Measurements from ENCODE around the gene RASGRP4.

RASGRP4 gene

GRCh38 chr19:38392707-38393308, 33.2 kb downstream of the RASGRP4 start:
- Histone ChIP-seq H3K9me3 (ENCODE audit: control insufficient read depth, insufficient read depth, low read depth, low read length) (no peaks in the 10 kb centered on the region), H3K4me3 (ENCODE audit: low read depth, low read length) (no peak overlapping the region), H3K36me3 (ENCODE audit: control insufficient read depth in 2 of 2, insufficient read depth in 1 of 2, low read length in 2 of 2) (peaks cover 5 to 10% of the 10 kb centered on the region in 2 experiments; a peak in 2 of 3 replicates), H3K27ac (ENCODE audit: extremely low read depth, low read depth, low read length) (no peak overlapping the region), H3K4me1 (ENCODE audit: control insufficient read depth, insufficient read depth, low read length) (peaks cover 9% of the 10 kb centered on the region)
- TF ChIP-seq ZNF398 (tag by site-specific recombination; IDR thresholded peaks at IDR 0.05) (peak; percentile 18; the same call in 1 of the 2 replicates), KLF1 (tag by site-specific recombination; IDR thresholded peaks at IDR 0.05) (no peak), ZNF626 (tag by site-specific recombination; IDR thresholded peaks at IDR 0.05) (no peak), ZFHX2 (tag by site-specific recombination; conservative IDR thresholded peaks at IDR 0.05) (peak; percentile 93), ZNF366 (tag by site-specific recombination; conservative IDR thresholded peaks at IDR 0.05) (0 out of 2 replicates have a peak, but pooled peaks have one; percentile 10), ZNF600 (tag by site-specific recombination; IDR thresholded peaks at IDR 0.05) (peak; percentile 98), ZBTB48 (tag by site-specific recombination; IDR thresholded peaks at IDR 0.05) (peak; percentile 79), EGR2 (tag by site-specific recombination; IDR thresholded peaks at IDR 0.05; ENCODE audit: low read depth) (peak; percentile 93), SP7 (tag by site-specific recombination; IDR thresholded peaks at IDR 0.05) (0 out of 2 replicates have a peak, but pooled peaks have one; percentile 10), GLIS1 (tag by site-specific recombination; IDR thresholded peaks at IDR 0.05) (peak; percentile 97), ZNF292 (tag by site-specific recombination; IDR thresholded peaks at IDR 0.05; ENCODE audit: borderline replicate concordance, low read depth) (no peak), ZNF530 (tag by site-specific recombination; IDR thresholded peaks at IDR 0.05; ENCODE audit: low read depth) (no peak), KLF9 (tag by site-specific recombination; IDR thresholded peaks at IDR 0.05; ENCODE audit: low read depth) (peak; percentile 27; the same call in 1 of the 2 replicates), ZNF623 (tag by site-specific recombination; IDR thresholded peaks at IDR 0.05) (peak; percentile 96)
- ChIA-PET CTCF (interaction anchor here (0.6 to 9.2 kb wide), 3 partner anchors 11 to 168 kb away, joined by 4 to 76 read pairs (median 5); partner anchors contain the start of genes FAM98C and PSMD8), POLR2A (interaction anchor here (1.6 kb wide), 1 partner anchor 10 kb away, joined by 5 read pairs; no protein-coding TSS in a partner anchor)

- H3K4me3 ChIP-seq (ENCODE audit: low read depth, low read length): no peak overlapping the region
- H3K4me1 ChIP-seq (ENCODE audit: control insufficient read depth, insufficient read depth, low read length): peaks cover 14% of the 10 kb centered on the region
- TF ChIP-seq ZIC2 (tag by site-specific recombination; IDR thresholded peaks at IDR 0.05): peak; percentile 74
- no peak for TF ChIP-seq ZSCAN16 (tag by site-specific recombination; IDR thresholded peaks at IDR 0.05)
- TF ChIP-seq ZBTB48 (tag by site-specific recombination; IDR thresholded peaks at IDR 0.05): no peak
- no peak for TF ChIP-seq ZNF473 (tag by site-specific recombination; IDR thresholded peaks at IDR 0.05)
- H3K9me3 ChIP-seq (ENCODE audit: control insufficient read depth, insufficient read depth, low read depth, low read length): no peaks in the 10 kb centered on the region
- H3K27ac ChIP-seq (ENCODE audit: extremely low read depth, low read depth, low read length): no peak overlapping the region
- peaks cover 5 to 10% of the 10 kb centered on the region in 2 experiments; a peak in 2 of 3 replicates for H3K36me3 ChIP-seq (ENCODE audit: control insufficient read depth in 2 of 2, insufficient read depth in 1 of 2, low read length in 2 of 2)
- POLR2A ChIA-PET: interaction anchor here (1.6 to 1.7 kb wide), 2 partner anchors 8 to 10 kb away, joined by 4 to 5 read pairs; no protein-coding TSS in a partner anchor
- CTCF ChIA-PET: interaction anchor here (0.6 to 9.2 kb wide), 3 partner anchors 12 to 442 kb away, joined by 3 to 76 read pairs (median 4); partner anchors contain the start of genes FAM98C and PSMD8
Observed at GRCh38 chr19:38391911-38392464, 34.0 kb downstream of the RASGRP4 start.
